Measurements from ENCODE around the gene ASS1. TPM values are rescaled to one million over a fixed set of nuclear protein-coding genes. Genes with fewer than 3 reads are reported as not detected.

The ASS1 gene
- total and polyA plus RNA-seq, 2 of the 13 experiments (the other 11 are each of a cell fraction or from before 2014, with no cell fraction given) = 77.6 to 122 TPM

GRCh38 chr9:130418776-130419175 is 26.0 kb upstream of the ASS1 start:
- no TSS peak for BruUV-seq (replicated peaks)
- no peak for DNase-seq (ENCODE audit: low spot score)
- H3K27ac ChIP-seq (ENCODE audit: extremely low read length, insufficient read depth, low read length) = no peak overlapping the region
- H3K27me3 ChIP-seq (ENCODE audit: control insufficient read depth in 1 of 2, insufficient read depth in 2 of 2, low read length in 2 of 2) = peaks cover 4 to 32% of the 10 kb centered on the region in 2 experiments; a peak in 4 of 5 replicates
- FAIRE-seq = no peak
- no peak for ATAC-seq
- ChIA-PET CTCF (ENCODE audit: low intra/inter-chr PET ratio, low total read pairs) (no interaction called here), POLR2A (no interaction called here)
- no peak overlapping the region for H3K4me3 ChIP-seq (replicated peaks in 1 of 3; ENCODE audit: insufficient read depth in 1 of 3, low read depth in 2 of 3, low read length in 3 of 3)
- in situ Hi-C loops (cut with HindIII; ENCODE audit: extremely low pct_ligation_motif_present, low pct_unique_long_range_greater_than_20kb) = no loop called here
- 61% methylated on average over 16 of the region's 18 CpGs for WGBS (ENCODE audit: low lambda C conversion rate)
- TF ChIP-seq ATF7 (IDR thresholded peaks at IDR 0.05) (no peak), ATF7 (CRISPR knock-in tag; IDR thresholded peaks at IDR 0.05) (no peak), HNF4A (CRISPR knock-in tag; IDR thresholded peaks at IDR 0.05) (no peak), ZNF512B (CRISPR knock-in tag; IDR thresholded peaks at IDR 0.05; ENCODE audit: borderline replicate concordance) (no peak), MTF1 (CRISPR knock-in tag; IDR thresholded peaks at IDR 0.05) (no peak)
- no peaks in the 10 kb centered on the region for H3K4me1 ChIP-seq (ENCODE audit: insufficient read depth, low read length)
- H3K9me3 ChIP-seq (ENCODE audit: low read length) = no peaks in the 10 kb centered on the region
- no peaks in the 10 kb centered on the region for H3K36me3 ChIP-seq (replicated peaks in 1 of 2; ENCODE audit: control insufficient read depth in 1 of 2, insufficient read depth in 2 of 2, low read length in 2 of 2)
- no peak overlapping the region for H3K9ac ChIP-seq (ENCODE audit: insufficient read depth, low read depth, low read length)
- H4K20me1 ChIP-seq (ENCODE audit: insufficient read depth, low read length) = no peaks in the 10 kb centered on the region
- intact Hi-C loops (cut with micrococcal nuclease; ENCODE audit: unreplicated experiment) = no loop called here
- no peak overlapping the region for H2AFZ ChIP-seq (ENCODE audit: low read length)
- no peaks in the 10 kb centered on the region for H3K79me2 ChIP-seq (ENCODE audit: insufficient read depth, low read length)
- no peak overlapping the region for H3K4me2 ChIP-seq (ENCODE audit: low read depth, low read length)

- Histone ChIP-seq H3K9ac (ENCODE audit: insufficient read depth, low read depth, low read length) (no peak overlapping the region), H3K27me3 (ENCODE audit: control insufficient read depth in 1 of 2, insufficient read depth in 2 of 2, low read length in 2 of 2) (peaks cover 4 to 32% of the 10 kb centered on the region in 2 experiments; a peak in 4 of 5 replicates), H3K4me1 (ENCODE audit: insufficient read depth, low read length) (peaks cover 3% of the 10 kb centered on the region), H3K79me2 (ENCODE audit: insufficient read depth, low read length) (no peaks in the 10 kb centered on the region), H3K27ac (ENCODE audit: extremely low read length, insufficient read depth, low read length) (no peak overlapping the region), H2AFZ (ENCODE audit: low read length) (no peak overlapping the region), H3K36me3 (replicated peaks in 1 of 2; ENCODE audit: control insufficient read depth in 1 of 2, insufficient read depth in 2 of 2, low read length in 2 of 2) (no peaks in the 10 kb centered on the region), H4K20me1 (ENCODE audit: insufficient read depth, low read length) (no peaks in the 10 kb centered on the region), H3K4me3 (replicated peaks in 1 of 3; ENCODE audit: insufficient read depth in 1 of 3, low read depth in 2 of 3, low read length in 3 of 3) (no peak overlapping the region), H3K9me3 (ENCODE audit: low read length) (no peaks in the 10 kb centered on the region), H3K4me2 (ENCODE audit: low read depth, low read length) (no peak overlapping the region)
- no TSS peak for BruUV-seq (replicated peaks)
- FAIRE-seq (no peak), ATAC-seq (no peak), DNase-seq (ENCODE audit: low spot score) (no peak)
- in situ Hi-C loops (cut with HindIII; ENCODE audit: extremely low pct_ligation_motif_present, low pct_unique_long_range_greater_than_20kb) = no loop called here
- ChIA-PET CTCF (ENCODE audit: low intra/inter-chr PET ratio, low total read pairs) (no interaction called here), POLR2A (no interaction called here)
- intact Hi-C loops (cut with micrococcal nuclease; ENCODE audit: unreplicated experiment) = no loop called here
- WGBS (ENCODE audit: low lambda C conversion rate) = 48% methylated on average over 8 of the region's 8 CpGs
- TF ChIP-seq CTCF (CRISPR knock-in tag; IDR thresholded peaks at IDR 0.05) (no peak), ZMYM2 (CRISPR knock-in tag; IDR thresholded peaks at IDR 0.05) (no peak), ZSCAN29 (CRISPR knock-in tag; conservative IDR thresholded peaks at IDR 0.05) (no peak)
These were observed 25.2 kb upstream of the ASS1 start for GRCh38 chr9:130419521-130420035.

Measured in HepG2 (cell line).